Coronary artery (tissue), 2 donors: ENCODE measurements around the gene PPIP5K2.
A peak's percentile ranks its signal among the peaks of the same experiment; 100 is the strongest.

Experiments used
- DNase-seq: peaks from one replicate; pipeline ENCODE4 v3.0.0-alpha.2; 2017; ENCODE audit warnings: low spot score
- H3K27ac ChIP-seq, 2 donors: fragments of 200-600 bp; sonication (generic); one replicate each; pipeline ENCODE4 v1.5.1; 2016 to 2019
- H3K4me3 ChIP-seq: fragments of 200-600 bp; sonication (generic); 2 replicates; pipeline ENCODE4 v1.5.1; 2016; ENCODE audit warnings: mild to moderate bottlenecking, moderate library complexity
- TF ChIP-seq, protein P1 (sequence below): fragments of 200-600 bp; sonication (generic); IDR thresholded peaks from one replicate; pipeline ENCODE4 v1.5.1; 2019; ENCODE audit warnings: antibody characterized with exemption

The PPIP5K2 gene

DNA sequence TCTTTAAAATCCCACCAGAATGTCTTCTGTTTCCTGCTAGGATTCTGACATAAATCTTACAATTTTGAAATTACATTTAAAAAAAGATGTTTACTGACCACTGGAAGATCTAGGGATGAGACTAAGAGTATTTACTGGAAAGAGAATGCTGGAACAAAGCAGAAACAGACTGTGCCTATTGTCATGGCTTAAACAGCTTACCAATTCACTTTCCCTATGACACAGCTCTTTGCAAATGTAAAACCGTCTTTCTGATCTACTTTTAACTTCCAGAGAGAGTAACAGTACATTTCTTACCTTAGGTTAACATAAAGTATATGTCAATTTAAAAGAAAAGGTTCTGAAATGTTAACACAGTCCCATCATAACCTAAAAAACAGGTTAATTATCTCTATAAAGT, 10.8 kb upstream of the PPIP5K2 start:
- Histone ChIP-seq H3K4me3 (no peak overlapping the region), H3K27ac (no peak overlapping the region)
- no peak for DNase-seq
- TF ChIP-seq, protein P1, sequence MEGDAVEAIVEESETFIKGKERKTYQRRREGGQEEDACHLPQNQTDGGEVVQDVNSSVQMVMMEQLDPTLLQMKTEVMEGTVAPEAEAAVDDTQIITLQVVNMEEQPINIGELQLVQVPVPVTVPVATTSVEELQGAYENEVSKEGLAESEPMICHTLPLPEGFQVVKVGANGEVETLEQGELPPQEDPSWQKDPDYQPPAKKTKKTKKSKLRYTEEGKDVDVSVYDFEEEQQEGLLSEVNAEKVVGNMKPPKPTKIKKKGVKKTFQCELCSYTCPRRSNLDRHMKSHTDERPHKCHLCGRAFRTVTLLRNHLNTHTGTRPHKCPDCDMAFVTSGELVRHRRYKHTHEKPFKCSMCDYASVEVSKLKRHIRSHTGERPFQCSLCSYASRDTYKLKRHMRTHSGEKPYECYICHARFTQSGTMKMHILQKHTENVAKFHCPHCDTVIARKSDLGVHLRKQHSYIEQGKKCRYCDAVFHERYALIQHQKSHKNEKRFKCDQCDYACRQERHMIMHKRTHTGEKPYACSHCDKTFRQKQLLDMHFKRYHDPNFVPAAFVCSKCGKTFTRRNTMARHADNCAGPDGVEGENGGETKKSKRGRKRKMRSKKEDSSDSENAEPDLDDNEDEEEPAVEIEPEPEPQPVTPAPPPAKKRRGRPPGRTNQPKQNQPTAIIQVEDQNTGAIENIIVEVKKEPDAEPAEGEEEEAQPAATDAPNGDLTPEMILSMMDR, result no peak

DNA sequence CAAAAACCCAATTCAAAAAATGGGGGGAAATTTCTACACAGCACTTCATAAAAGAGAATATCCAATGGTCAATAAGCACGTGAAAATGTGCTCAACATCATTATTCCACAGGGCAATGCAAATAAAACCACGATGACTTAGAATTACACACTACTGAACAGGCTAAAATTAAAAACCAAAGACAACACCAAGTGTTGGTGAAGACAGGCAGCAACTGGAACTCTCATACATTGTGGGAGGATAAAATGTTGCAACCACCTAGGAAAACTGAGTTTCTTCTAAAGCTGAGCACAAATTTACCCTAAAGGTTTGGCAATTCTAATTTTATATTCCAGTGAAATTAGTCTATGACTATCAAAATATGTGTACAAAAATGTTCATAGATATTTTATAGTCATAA, 9.7 kb upstream of the PPIP5K2 start:
- TF ChIP-seq, protein P1, result no peak
- no peak overlapping the region for H3K4me3 ChIP-seq
- DNase-seq, result no peak
- no peak overlapping the region for H3K27ac ChIP-seq

DNA sequence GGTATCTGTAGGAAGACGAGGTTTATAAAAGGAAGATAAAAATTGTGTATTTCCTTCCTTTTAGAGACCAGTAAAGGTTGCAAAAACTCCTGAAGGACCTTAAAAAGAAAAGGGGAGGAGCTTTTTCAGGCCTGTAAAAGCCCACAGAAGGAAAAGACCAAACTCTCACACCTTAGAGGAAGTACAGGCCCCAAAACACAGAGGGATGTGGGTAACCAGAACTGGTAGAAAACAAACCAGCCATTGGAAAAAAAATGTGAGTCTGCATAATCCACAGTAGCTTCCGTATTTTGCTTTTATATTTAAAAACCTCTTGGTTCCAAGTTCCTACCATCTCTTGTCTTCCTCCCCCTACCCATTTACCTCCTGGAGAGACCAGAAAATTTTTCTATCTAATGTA, 8.6 kb upstream of the PPIP5K2 start:
- no peak for DNase-seq
- Histone ChIP-seq H3K4me3 (no peak overlapping the region), H3K27ac (no peak overlapping the region)
- TF ChIP-seq, protein P1, result no peak

DNA sequence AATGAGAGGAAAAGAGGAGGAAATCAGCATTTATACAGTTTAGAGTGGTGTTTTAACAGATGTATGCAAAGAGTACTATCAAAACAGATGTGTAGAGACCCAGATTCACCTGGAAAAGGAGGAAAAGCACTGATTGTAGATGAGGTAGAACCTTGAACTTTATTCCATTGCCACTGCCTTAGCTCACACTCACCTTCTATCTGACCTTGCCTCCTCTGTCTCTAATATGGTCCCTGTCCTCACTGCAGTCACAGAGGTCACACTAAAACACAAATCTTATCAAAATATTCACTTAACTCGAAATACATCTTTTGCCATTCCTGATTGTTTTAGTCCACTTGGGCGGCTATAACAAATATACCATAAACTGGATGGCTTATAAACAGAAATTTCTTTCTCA, 7.2 kb upstream of the PPIP5K2 start:
- no peak overlapping the region for H3K4me3 ChIP-seq
- TF ChIP-seq, protein P1, result no peak
- DNase-seq, result no peak
- H3K27ac ChIP-seq, result no peak overlapping the region

DNA sequence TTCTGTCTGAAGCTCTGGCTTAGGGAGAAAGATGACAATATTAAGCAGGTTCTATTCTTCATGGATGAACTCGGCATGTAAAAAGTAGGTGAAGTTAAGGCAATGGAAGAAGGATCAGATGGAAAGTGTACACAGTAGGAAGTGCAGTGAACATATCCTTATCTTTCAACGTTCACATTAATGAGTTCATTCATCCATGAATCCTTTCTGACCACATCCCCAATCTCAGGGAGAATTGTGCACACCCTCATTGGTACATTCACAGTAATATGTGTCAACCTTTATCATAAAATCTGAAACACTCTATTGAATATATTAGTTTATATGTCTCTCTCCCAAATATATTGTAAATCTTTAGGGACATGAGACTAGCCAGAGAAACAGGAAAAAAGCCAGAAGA, 5.7 kb upstream of the PPIP5K2 start:
- DNase-seq, result no peak
- no peak overlapping the region for H3K27ac ChIP-seq
- H3K4me3 ChIP-seq, result no peak overlapping the region
- TF ChIP-seq, protein P1, result no peak

DNA sequence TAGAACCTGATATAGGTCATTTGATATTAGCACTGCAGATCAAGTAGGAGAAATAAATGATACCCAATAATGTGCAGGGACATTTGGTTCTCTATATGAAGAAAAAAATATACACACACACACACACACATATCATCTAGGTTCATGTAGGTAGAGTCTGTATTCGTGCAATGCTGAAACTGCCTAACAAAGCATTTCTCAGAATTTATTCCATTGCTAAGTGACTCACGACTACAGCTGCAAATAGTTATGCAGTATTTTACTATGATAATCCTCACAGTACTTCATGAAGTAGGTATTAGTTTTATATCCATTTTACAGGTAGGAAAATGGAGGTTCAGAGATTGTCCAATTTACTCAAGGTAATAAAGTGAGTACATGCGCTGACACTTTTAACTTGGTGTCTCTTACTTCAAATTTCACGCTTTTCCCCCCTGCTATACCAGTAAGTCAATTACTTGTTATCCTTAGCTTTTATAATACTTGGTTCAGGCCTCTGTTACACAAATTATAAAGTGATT, 2.6 kb upstream of the PPIP5K2 start:
- H3K4me3 ChIP-seq, result no peak overlapping the region
- DNase-seq, result no peak
- H3K27ac ChIP-seq, result no peak overlapping the region
- TF ChIP-seq, protein P1, result no peak

DNA sequence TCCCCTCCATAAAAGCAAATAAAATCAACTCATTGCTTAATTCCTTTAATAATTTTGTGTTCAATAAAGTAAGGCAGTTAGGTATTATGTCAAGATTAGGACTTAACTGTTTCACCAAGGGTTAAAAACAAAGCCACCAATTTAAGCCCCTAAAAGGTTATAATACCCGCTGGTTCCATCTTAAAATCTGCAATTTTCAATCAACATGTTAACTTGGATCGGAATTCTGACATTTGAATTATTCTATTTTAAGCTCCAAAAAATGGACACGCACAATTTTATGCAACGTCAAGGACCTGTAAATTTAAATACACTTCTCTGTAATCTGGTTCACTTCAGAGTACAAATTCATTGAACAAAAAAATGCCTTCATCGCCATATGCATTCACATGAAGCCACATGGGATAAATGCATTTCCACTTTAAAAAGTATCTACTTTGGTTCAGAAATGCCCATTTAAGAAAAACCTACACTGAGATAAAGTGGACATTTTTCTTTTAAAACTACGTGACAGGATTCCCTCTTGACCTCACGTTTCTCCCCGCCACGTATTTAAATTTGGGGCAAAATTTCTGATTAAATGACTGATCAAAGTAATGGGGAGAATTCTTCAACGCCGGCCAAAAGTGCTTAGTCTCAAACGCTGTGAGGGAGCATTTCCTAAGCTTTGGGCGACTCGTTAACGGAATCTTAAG, 884 bp upstream of the PPIP5K2 start:
- H3K4me3 ChIP-seq, result peak overlapping the region; percentile 92
- TF ChIP-seq, protein P1, result no peak
- DNase-seq, result no peak

More for the DNA sequence above, 884 bp upstream of the PPIP5K2 start:
- H3K27ac ChIP-seq, result peak overlapping the region; percentile 82 to 89
